HUES64 (cell line): Measurements from ENCODE around the gene MT1X. TPM values are rescaled to one million over a fixed set of nuclear protein-coding genes. Genes with fewer than 3 reads are reported as not detected.
A peak's percentile ranks its signal among the peaks of the same experiment; 100 is the strongest.

Source experiments
- H3K27ac ChIP-seq: 2 replicates; pipeline ENCODE4 v1.7.0; 2013; ENCODE audit warnings: low read depth, low read length, inconsistent platforms
- H3K27me3 ChIP-seq: 2 replicates; pipeline ENCODE4 v1.6.1; 2013; ENCODE audit warnings: mild to moderate bottlenecking, low read length; ENCODE audit not compliant: insufficient read depth
- H3K36me3 ChIP-seq: 2 replicates; pipeline ENCODE4 v1.6.1; 2013; ENCODE audit warnings: mild to moderate bottlenecking, low read length; ENCODE audit not compliant: insufficient read depth
- H3K4me1 ChIP-seq: 2 replicates; pipeline ENCODE4 v1.6.1; 2013; ENCODE audit warnings: mild to moderate bottlenecking, low read length, moderate library complexity; ENCODE audit not compliant: insufficient read depth
- H3K4me3 ChIP-seq: 2 replicates; pipeline ENCODE4 v1.5.1; 2013; ENCODE audit warnings: mild to moderate bottlenecking, low read length, moderate library complexity
- H3K9ac ChIP-seq: 2 replicates; pipeline ENCODE4 v1.6.1; 2013; ENCODE audit warnings: mild to moderate bottlenecking, low read depth, low read length
- H3K9me3 ChIP-seq: 2 replicates; pipeline ENCODE4 v1.6.1; 2013; ENCODE audit warnings: low read depth, low read length; ENCODE audit not compliant: insufficient read depth
- WGBS: fragments of 150-250, 120-280 bp; methylation state at CpG from one replicate; pipeline ENCODE4 v1.1.7; 2013; ENCODE audit warnings: missing lambda C conversion rate; 5-methylcytosine and 5-hydroxymethylcytosine counted together
- polyA plus RNA-seq, 2 experiments: library from polyadenylated mRNA; stranded (reverse); fragments of 50-300 nt; gene quantifications; one replicate each; pipeline ENCODE4 v1.2.3, GENCODE V29; 2013

Gene MT1X
- polyA plus RNA-seq (2013, experiment 1 of 2): 142 TPM
- 241 TPM for polyA plus RNA-seq (2013, experiment 2 of 2)

DNA sequence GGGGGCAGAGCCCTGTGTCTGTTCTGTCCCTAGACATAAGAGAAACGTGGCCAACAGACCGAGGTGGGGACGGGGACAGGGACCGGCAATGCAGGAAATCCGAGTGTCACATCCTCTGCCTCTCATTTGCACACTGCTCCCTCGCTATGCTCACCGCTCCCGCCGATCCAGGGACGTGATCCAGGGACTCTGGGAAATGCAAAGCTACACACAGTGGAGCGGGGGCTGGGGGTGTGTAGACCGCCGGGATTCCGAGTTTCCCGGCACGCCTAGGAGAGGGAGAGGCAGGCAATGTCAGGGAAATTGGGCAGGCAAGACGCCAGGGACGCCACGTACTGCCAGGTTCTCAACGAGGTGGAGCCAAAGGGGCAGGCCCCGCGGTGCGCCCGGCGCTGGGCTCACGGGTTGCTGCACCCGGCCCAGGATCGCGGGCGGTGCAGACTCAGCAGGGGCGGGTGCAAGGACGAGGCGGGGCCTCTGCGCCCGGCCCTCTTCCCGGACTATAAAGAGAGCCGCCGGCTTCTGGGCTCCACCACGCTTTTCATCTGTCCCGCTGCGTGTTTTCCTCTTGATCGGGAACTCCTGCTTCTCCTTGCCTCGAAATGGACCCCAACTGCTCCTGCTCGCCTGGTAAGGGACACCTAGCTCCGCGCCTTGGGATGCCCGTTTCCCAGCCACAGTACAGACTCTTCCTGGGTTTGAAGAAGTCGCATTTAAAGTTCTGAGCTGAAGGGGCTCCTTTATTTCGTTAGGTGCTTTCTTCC, at the start of gene MT1X:
Gene MT1X (plus strand): TSS at position 532 of the 764 bp plus-strand sequence. CDS start 71 bp downstream, at position 603.
- H3K9ac ChIP-seq: peak within 1 kb of the TSS; percentile 55
- H3K9me3 ChIP-seq: 0 out of 2 replicates have a peak, but pooled peaks cover 4% of the 10 kb centered on the region
- 1% methylated on average over 49 of the region's 49 CpGs for WGBS
- H3K36me3 ChIP-seq: no peaks in the 10 kb centered on the region; the same call in 1 of the 2 replicates
- H3K4me3 ChIP-seq: peak within 1 kb of the TSS; percentile 69
- H3K27me3 ChIP-seq: peaks cover 70% of the 10 kb centered on the region
- no peak within 1 kb of the TSS for H3K27ac ChIP-seq
- peaks cover 18% of the 10 kb centered on the region; the same call in 1 of the 2 replicates for H3K4me1 ChIP-seq

- peaks cover 100% of the 10 kb centered on the region for H3K27me3 ChIP-seq
- WGBS: 15% methylated on average over 6 of the region's 6 CpGs
- no peak overlapping the region for H3K27ac ChIP-seq
- no peaks in the 10 kb centered on the region for H3K9me3 ChIP-seq
- no peaks in the 10 kb centered on the region for H3K4me1 ChIP-seq
- peak overlapping the region; percentile 44 for H3K4me3 ChIP-seq
- H3K9ac ChIP-seq: no peak overlapping the region
- H3K36me3 ChIP-seq: no peaks in the 10 kb centered on the region
Observed at GRCh38 chr16:56632848-56633365, 49.4 kb upstream of the MT1X start.

DNA sequence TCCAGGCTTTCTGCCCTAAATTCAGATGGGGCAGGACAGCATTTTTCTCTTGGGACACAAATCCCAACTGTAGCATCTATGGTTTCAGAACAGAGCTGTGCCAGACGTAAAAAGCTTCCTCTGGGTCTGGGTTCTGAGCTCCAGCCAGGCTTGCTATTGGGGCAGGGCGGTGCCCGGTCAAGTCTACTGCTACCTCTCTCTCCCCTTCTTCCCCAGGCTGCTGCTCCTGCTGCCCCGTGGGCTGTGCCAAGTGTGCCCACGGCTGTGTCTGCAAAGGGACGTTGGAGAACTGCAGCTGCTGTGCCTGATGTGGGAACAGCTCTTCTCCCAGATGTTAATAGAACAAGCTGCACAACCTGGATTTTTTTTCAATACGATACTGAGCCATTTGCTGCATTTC, 48.7 kb upstream of the MT1X start:
- 49% methylated on average over 7 of the region's 7 CpGs for WGBS
- Histone ChIP-seq H3K4me3 (no peak overlapping the region), H3K36me3 (no peaks in the 10 kb centered on the region)

DNA sequence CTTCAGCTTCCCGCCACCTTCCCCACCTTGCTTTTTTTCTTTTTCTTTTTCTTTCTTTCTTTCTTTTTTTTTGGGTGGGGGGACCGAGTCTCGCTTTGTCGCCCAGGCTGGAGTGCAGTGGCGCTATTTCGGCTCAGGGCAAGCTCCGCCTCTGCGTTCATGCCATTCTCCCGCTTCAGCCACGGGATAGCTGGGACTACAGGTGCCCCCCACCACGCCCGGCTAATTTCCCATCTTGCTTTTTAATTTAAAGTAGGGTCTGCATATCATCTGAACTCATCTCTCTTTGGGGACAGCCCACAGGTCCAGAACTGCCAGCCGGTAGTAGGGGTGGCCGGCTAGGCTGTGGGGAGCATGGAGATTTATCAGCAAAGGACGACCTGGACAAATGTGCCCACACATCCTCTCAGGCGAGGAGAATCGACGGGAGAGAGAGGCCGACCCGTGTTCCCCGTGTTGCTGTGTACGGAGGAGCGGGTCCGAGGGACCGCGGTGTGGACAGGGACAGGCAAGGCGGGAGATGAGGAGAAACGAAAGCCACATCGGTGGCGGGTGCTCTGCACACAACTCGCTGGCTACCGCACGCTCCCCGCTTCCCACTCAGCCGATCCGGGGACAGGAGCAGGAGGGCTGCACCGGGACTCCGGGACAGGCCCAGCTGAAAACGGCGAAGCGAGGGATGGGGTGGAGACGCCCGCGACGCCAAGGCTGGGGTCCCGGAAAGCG, 47.4 kb upstream of the MT1X start:
- peak overlapping the region; percentile 20; the same call in 1 of the 2 replicates for H3K4me3 ChIP-seq
- H3K27ac ChIP-seq: no peak overlapping the region
- H3K9ac ChIP-seq: no peak overlapping the region
- WGBS: 3% methylated on average over 47 of the region's 47 CpGs
- peaks cover 3% of the 10 kb centered on the region; the same call in 1 of the 2 replicates for H3K4me1 ChIP-seq
- no peaks in the 10 kb centered on the region for H3K36me3 ChIP-seq
- no peaks in the 10 kb centered on the region for H3K9me3 ChIP-seq
- H3K27me3 ChIP-seq: peaks cover 100% of the 10 kb centered on the region

More for the DNA sequence above, 48.7 kb upstream of the MT1X start:
- no peak overlapping the region for H3K27ac ChIP-seq
- peaks cover under 1% of the 10 kb centered on the region; the same call in 1 of the 2 replicates for H3K4me1 ChIP-seq
- peaks cover 100% of the 10 kb centered on the region for H3K27me3 ChIP-seq
- no peak overlapping the region for H3K9ac ChIP-seq
- H3K9me3 ChIP-seq: no peaks in the 10 kb centered on the region

DNA sequence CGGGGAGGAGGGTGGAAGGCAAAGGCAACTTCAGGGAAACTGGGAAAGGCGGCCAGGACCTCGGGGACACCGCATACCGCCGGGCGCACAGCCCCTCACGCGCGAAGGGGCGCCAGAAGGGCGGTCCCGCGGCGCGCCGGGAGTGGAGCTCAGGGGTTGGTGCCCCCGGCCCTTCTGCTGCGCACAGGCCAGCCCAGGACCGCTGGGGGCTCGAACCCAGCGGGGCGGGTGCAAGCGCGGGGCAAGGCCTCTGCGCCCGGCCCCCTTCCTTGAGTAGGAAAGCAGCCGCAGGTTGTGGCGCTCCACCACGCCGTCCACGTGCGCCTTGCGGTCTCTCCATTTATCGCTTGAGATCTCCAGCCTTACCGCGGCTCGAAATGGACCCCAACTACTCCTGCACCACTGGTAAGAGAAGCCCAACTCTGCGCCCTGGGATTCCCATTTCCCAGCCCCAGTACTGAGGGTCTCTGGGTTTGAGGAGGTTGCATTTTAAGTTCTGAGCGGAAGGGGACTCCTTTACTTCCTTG, 46.8 kb upstream of the MT1X start:
- Histone ChIP-seq H3K27me3 (peaks cover 100% of the 10 kb centered on the region), H3K4me3 (peak overlapping the region; percentile 20; the same call in 1 of the 2 replicates), H3K9ac (no peak overlapping the region), H3K36me3 (no peaks in the 10 kb centered on the region), H3K27ac (no peak overlapping the region), H3K9me3 (no peaks in the 10 kb centered on the region), H3K4me1 (peaks cover 3% of the 10 kb centered on the region; the same call in 1 of the 2 replicates)
- WGBS: 3% methylated on average over 40 of the region's 40 CpGs

DNA sequence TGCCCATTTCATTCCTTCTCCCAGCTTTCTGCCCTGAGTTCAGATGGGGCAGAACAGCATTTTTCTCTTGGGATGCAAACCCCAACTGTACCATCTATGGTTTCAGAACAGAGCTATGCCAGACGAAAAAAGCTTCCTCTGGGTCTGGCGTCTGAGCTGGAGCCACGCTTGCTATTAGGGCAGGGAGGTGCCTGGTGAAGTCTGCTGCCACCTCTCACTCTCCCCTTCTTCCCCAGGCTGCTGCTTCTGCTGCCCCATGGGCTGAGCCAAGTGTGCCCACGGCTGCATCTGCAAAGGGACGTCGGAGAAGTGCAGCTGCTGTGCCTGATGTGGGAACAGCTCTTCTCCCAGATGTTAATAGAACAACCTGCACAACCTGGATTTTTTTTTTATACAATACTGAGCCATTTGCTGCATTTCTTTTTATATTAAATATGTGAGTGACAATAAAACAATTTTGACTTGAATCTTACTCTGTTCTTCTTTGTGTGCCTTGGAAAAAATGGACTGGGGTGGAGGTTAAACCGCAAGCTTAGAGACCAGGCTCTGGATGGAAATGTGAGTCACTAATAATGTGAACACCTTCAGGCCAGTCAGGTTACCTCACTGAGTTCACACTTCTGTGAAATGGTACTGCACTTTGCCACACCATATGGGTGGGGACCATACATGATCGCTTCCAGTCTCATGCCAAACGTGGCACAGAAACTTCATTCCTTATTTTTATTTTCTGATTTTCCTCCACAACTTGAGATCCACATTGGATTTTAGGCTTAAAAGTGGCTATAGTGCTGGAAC, 45.5 kb upstream of the MT1X start:
- no peak overlapping the region for H3K4me3 ChIP-seq
- H3K36me3 ChIP-seq: no peaks in the 10 kb centered on the region
- no peaks in the 10 kb centered on the region for H3K9me3 ChIP-seq
- no peak overlapping the region for H3K27ac ChIP-seq
- H3K27me3 ChIP-seq: peaks cover 100% of the 10 kb centered on the region
- H3K4me1 ChIP-seq: peaks cover 3% of the 10 kb centered on the region; the same call in 1 of the 2 replicates
- H3K9ac ChIP-seq: no peak overlapping the region
- 23% methylated on average over 9 of the region's 9 CpGs for WGBS

- peaks cover 100% of the 10 kb centered on the region for H3K27me3 ChIP-seq
- no peak within 1 kb of the TSS for H3K9ac ChIP-seq
Observed at GRCh38 chr16:56637814-56638750, 44.2 kb upstream of the MT1X start, which contains the start of gene MT1A. Gene MT1A (plus strand): TSS chr16:56638666. CDS start chr16:56638739, 73 bp downstream.

GRCh38 chr16:56639045-56639444, 43.2 kb upstream of the MT1X start:
- no peak overlapping the region for H3K4me3 ChIP-seq
- no peak overlapping the region for H3K27ac ChIP-seq
- no peak overlapping the region for H3K9ac ChIP-seq
- WGBS: 89% methylated on average over 1 of the region's 1 CpG
- H3K36me3 ChIP-seq: no peaks in the 10 kb centered on the region
- no peaks in the 10 kb centered on the region for H3K9me3 ChIP-seq
- peaks cover 100% of the 10 kb centered on the region for H3K27me3 ChIP-seq
- H3K4me1 ChIP-seq: peaks cover 3% of the 10 kb centered on the region; the same call in 1 of the 2 replicates

More at GRCh38 chr16:56637814-56638750, 44.2 kb upstream of the MT1X start, which contains the start of gene MT1A:
- H3K9me3 ChIP-seq: no peaks in the 10 kb centered on the region
- no peak within 1 kb of the TSS for H3K27ac ChIP-seq
- WGBS: 3% methylated on average over 68 of the region's 68 CpGs
- peak within 1 kb of the TSS; percentile 49 for H3K4me3 ChIP-seq
- H3K4me1 ChIP-seq: peaks cover 3% of the 10 kb centered on the region; the same call in 1 of the 2 replicates
- H3K36me3 ChIP-seq: no peaks in the 10 kb centered on the region

GRCh38 chr16:56640076-56640475, 42.2 kb upstream of the MT1X start:
- Histone ChIP-seq H3K9me3 (no peaks in the 10 kb centered on the region), H3K4me3 (no peak overlapping the region), H3K36me3 (no peaks in the 10 kb centered on the region), H3K9ac (no peak overlapping the region), H3K4me1 (peaks cover 3% of the 10 kb centered on the region; the same call in 1 of the 2 replicates), H3K27me3 (peaks cover 100% of the 10 kb centered on the region), H3K27ac (no peak overlapping the region)
- WGBS: 100% methylated on average over 1 of the region's 1 CpG
